ENCODE measurements around the gene SCFD2.

SCFD2 gene

GRCh38 chr4:52848254-52848653 is 517.6 kb downstream of the SCFD2 start:
- no peak for DNase-seq (ENCODE audit: low read depth)
- TF ChIP-seq CTCF (conservative IDR thresholded peaks at IDR 0.05; ENCODE audit: low read length) = no peak

GRCh38 chr4:52846502-52846901 is 519.4 kb downstream of the SCFD2 start:
- DNase-seq (ENCODE audit: low read depth) = no peak
- TF ChIP-seq CTCF (conservative IDR thresholded peaks at IDR 0.05; ENCODE audit: low read length) = no peak

More at GRCh38 chr4:52848254-52848653, 517.6 kb downstream of the SCFD2 start:
- H3K4me3 ChIP-seq (ENCODE audit: low read length) = no peak overlapping the region

GRCh38 chr4:52844596-52844995 is 521.3 kb downstream of the SCFD2 start:
- no peak for DNase-seq (ENCODE audit: low read depth)
- TF ChIP-seq CTCF (conservative IDR thresholded peaks at IDR 0.05; ENCODE audit: low read length) = no peak
- H3K4me3 ChIP-seq (ENCODE audit: low read length) = no peak overlapping the region

More at GRCh38 chr4:52846502-52846901, 519.4 kb downstream of the SCFD2 start:
- no peak overlapping the region for H3K4me3 ChIP-seq (ENCODE audit: low read length)

- TF ChIP-seq CTCF (conservative IDR thresholded peaks at IDR 0.05; ENCODE audit: low read length) = no peak
- H3K4me3 ChIP-seq (ENCODE audit: low read length) = no peak overlapping the region
- DNase-seq (ENCODE audit: low read depth) = no peak
Measured at GRCh38 chr4:52843958-52844357, 521.9 kb downstream of the SCFD2 start.

GRCh38 chr4:52843351-52843750 is 522.5 kb downstream of the SCFD2 start:
- no peak overlapping the region for H3K4me3 ChIP-seq (ENCODE audit: low read length)
- DNase-seq (ENCODE audit: low read depth) = no peak
- TF ChIP-seq CTCF (conservative IDR thresholded peaks at IDR 0.05; ENCODE audit: low read length) = no peak

- DNase-seq (ENCODE audit: low read depth) = no peak
- no peak overlapping the region for H3K4me3 ChIP-seq (ENCODE audit: low read length)
- TF ChIP-seq CTCF (conservative IDR thresholded peaks at IDR 0.05; ENCODE audit: low read length) = no peak
Measured at GRCh38 chr4:52842792-52843191, 523.1 kb downstream of the SCFD2 start.

GRCh38 chr4:52841682-52842456 is 524.0 kb downstream of the SCFD2 start:
- peak; percentile 36 for DNase-seq (ENCODE audit: low read depth)
- no peak overlapping the region for H3K4me3 ChIP-seq (ENCODE audit: low read length)
- no peak for TF ChIP-seq CTCF (conservative IDR thresholded peaks at IDR 0.05; ENCODE audit: low read length)

Measured in AG10803 (cell line).